IMR-90 (cell line): ENCODE data around the gene FAM161A. TPM values are rescaled to one million over a fixed set of nuclear protein-coding genes. Genes with fewer than 3 reads are reported as not detected.

Source experiments
- ATAC-seq: fragments of 200-7000 bp; cut with Tn5 transposase; 2 replicates; pipeline ENCODE4 v1.9.1; 2020; ENCODE audit warnings: low read depth, mild to moderate bottlenecking, moderate library complexity
- BruUV-seq: library from RNA; stranded (reverse); fragments of 400-500 nt; replicated peaks from 2 replicates; lab custom pipeline; 2021; lab: Mats Ljungman, UMichigan
- CTCF ChIA-PET: fragments of 300-600 bp; formaldehyde crosslinking; extraction: SDS; loops from one replicate; lab custom pipeline; 2021; ENCODE audit warnings: antibody characterized with exemption; lab: Yijun Ruan, JAX
- POLR2A ChIA-PET: fragments of 300-600 bp; sonication (Branson Sonifier 250); formaldehyde crosslinking; loops from one replicate; lab custom pipeline; 2022; ENCODE audit warnings: antibody characterized with exemption; ENCODE audit not compliant: unreplicated experiment; lab: Charles Lee
- DNase-seq: peaks from one replicate; pipeline ENCODE4 v3.0.0; 2013
- H2AFZ ChIP-seq: replicated peaks from 2 replicates; pipeline ENCODE3; 2013; ENCODE audit warnings: low read length, mild to moderate bottlenecking; ENCODE audit not compliant: poor library complexity
- H2AK5ac ChIP-seq: 2 replicates; pipeline ENCODE4 v1.6.1; 2013; ENCODE audit warnings: low read depth, low read length, inconsistent platforms
- H2AK9ac ChIP-seq: replicated peaks from 2 replicates; pipeline ENCODE3; 2013; ENCODE audit warnings: mild to moderate bottlenecking, low read depth, low read length, moderate library complexity; ENCODE audit not compliant: poor library complexity
- H2BK120ac ChIP-seq: 2 replicates; pipeline ENCODE4 v1.6.1; 2013; ENCODE audit warnings: low read depth, low read length, inconsistent platforms
- H2BK15ac ChIP-seq: 3 replicates; pipeline ENCODE4 v1.6.1; 2013; ENCODE audit warnings: low read depth, low read length, inconsistent platforms
- H2BK20ac ChIP-seq: 2 replicates; pipeline ENCODE4 v1.6.1; 2013; ENCODE audit warnings: low read depth, mild to moderate bottlenecking, inconsistent platforms, low read length, moderate library complexity
- H2BK5ac ChIP-seq: 2 replicates; pipeline ENCODE4 v1.6.1; 2013; ENCODE audit warnings: mild to moderate bottlenecking, low read depth, low read length, inconsistent platforms; ENCODE audit not compliant: poor library complexity, severe bottlenecking
- H3K14ac ChIP-seq: replicated peaks from 2 replicates; pipeline ENCODE4 v1.6.1; 2013; ENCODE audit warnings: low read depth, low read length, inconsistent platforms
- H3K18ac ChIP-seq: 2 replicates; pipeline ENCODE4 v1.6.1; 2013; ENCODE audit warnings: low read depth, low read length, control low read depth
- H3K23ac ChIP-seq: 2 replicates; pipeline ENCODE4 v1.6.1; 2013; ENCODE audit warnings: low read depth, low read length, inconsistent platforms
- H3K27ac ChIP-seq: 2 replicates; pipeline ENCODE4 v1.5.1; 2013; ENCODE audit warnings: mild to moderate bottlenecking, control low read depth, low read length; ENCODE audit not compliant: insufficient read depth
- H3K27me3 ChIP-seq: 2 replicates; pipeline ENCODE4 v1.6.1; 2013; ENCODE audit warnings: low read length; ENCODE audit not compliant: control insufficient read depth, insufficient read depth
- H3K36me3 ChIP-seq: 2 replicates; pipeline ENCODE4 v1.6.1; 2013; ENCODE audit warnings: low read length, mixed read lengths; ENCODE audit not compliant: control insufficient read depth, insufficient read depth
- H3K4ac ChIP-seq: 2 replicates; pipeline ENCODE4 v1.6.1; 2013; ENCODE audit warnings: low read depth, low read length, inconsistent platforms
- H3K4me1 ChIP-seq: 2 replicates; pipeline ENCODE4 v1.6.1; 2013; ENCODE audit warnings: low read length, mixed read lengths; ENCODE audit not compliant: control insufficient read depth, insufficient read depth
- H3K4me2 ChIP-seq: 2 replicates; pipeline ENCODE4 v1.6.1; 2013; ENCODE audit warnings: low read depth, mild to moderate bottlenecking, control low read depth, low read length, moderate library complexity
- H3K4me3 ChIP-seq: 2 replicates; pipeline ENCODE4 v1.5.1; 2013; ENCODE audit warnings: low read depth, mild to moderate bottlenecking, control low read depth, low read length, moderate library complexity; ENCODE audit not compliant: insufficient read depth
- H3K56ac ChIP-seq: 2 replicates; pipeline ENCODE4 v1.6.1; 2013; ENCODE audit warnings: low read length, inconsistent platforms; ENCODE audit not compliant: insufficient read depth; ENCODE audit errors: extremely low read depth
- H3K79me1 ChIP-seq, 2 experiments: 2 replicates each; pipeline ENCODE4 v1.6.1; 2013; ENCODE audit warnings: low read length in 2 of 2, inconsistent platforms in 1 of 2, low read depth in 1 of 2
- H3K9ac ChIP-seq: 2 replicates; pipeline ENCODE4 v1.6.1; 2013; ENCODE audit warnings: low read depth, low read length, control low read depth
- H3K9me1 ChIP-seq: 2 replicates; pipeline ENCODE4 v1.6.1; 2013; ENCODE audit warnings: low read length, inconsistent platforms; ENCODE audit not compliant: insufficient read depth
- H3K9me3 ChIP-seq: 2 replicates; pipeline ENCODE4 v1.6.1; 2013; ENCODE audit warnings: low read length; ENCODE audit not compliant: control insufficient read depth, insufficient read depth
- H4K20me1 ChIP-seq: 2 replicates; pipeline ENCODE4 v1.6.1; 2013; ENCODE audit warnings: low read length, inconsistent platforms; ENCODE audit not compliant: insufficient read depth
- H4K5ac ChIP-seq: 2 replicates; pipeline ENCODE4 v1.6.1; 2013; ENCODE audit warnings: mild to moderate bottlenecking, low read depth, low read length, control low read depth
- H4K8ac ChIP-seq, 2 experiments: 2 replicates each; pipeline ENCODE4 v1.6.1; 2013; ENCODE audit warnings: low read depth in 2 of 2, low read length in 2 of 2, control low read depth in 1 of 2, inconsistent platforms in 1 of 2
- H4K91ac ChIP-seq: 2 replicates; pipeline ENCODE4 v1.6.1; 2013; ENCODE audit warnings: low read depth, low read length, inconsistent platforms; ENCODE audit not compliant: insufficient read depth
- FOS ChIP-seq: fragments of 150-350 bp; IDR thresholded peaks from 2 replicates; pipeline ENCODE4 v1.6.1; 2016; ENCODE audit warnings: low read depth, low read length
- MAFK ChIP-seq: IDR thresholded peaks from 2 replicates; pipeline ENCODE4 v1.6.1; 2012; ENCODE audit warnings: low read depth, low read length, improper control_type of control experiment
- MAZ ChIP-seq: IDR thresholded peaks from 2 replicates; pipeline ENCODE4 v1.6.1; 2012; ENCODE audit warnings: low read depth, mild to moderate bottlenecking, low read length, improper control_type of control experiment, moderate library complexity, borderline replicate concordance
- RCOR1 ChIP-seq: IDR thresholded peaks from 2 replicates; pipeline ENCODE4 v1.6.1; 2012; ENCODE audit warnings: mild to moderate bottlenecking, low read length, improper control_type of control experiment; ENCODE audit not compliant: insufficient replicate concordance
- RFX5 ChIP-seq: IDR thresholded peaks from 2 replicates; pipeline ENCODE4 v1.8.0; 2012; ENCODE audit warnings: low read depth, mild to moderate bottlenecking, low read length, moderate library complexity
- SMC3 ChIP-seq: fragments of 150-350 bp; IDR thresholded peaks from 2 replicates; pipeline ENCODE4 v1.6.1; 2016; ENCODE audit warnings: low read depth, mild to moderate bottlenecking, antibody characterized with exemption, low read length, moderate library complexity
- WGBS, 2 experiments: methylation state at CpG; one replicate each; pipeline versions ENCODE4 v1.1.5 to v1.1.7; 2013; ENCODE audit warnings: missing lambda C conversion rate in 2 of 2; ENCODE audit not compliant: insufficient read length in 1 of 2; ENCODE audit errors: extremely low coverage in 2 of 2; 5-methylcytosine and 5-hydroxymethylcytosine counted together
- dilution Hi-C: fragments of 300-500 bp; cut with HindIII; formaldehyde crosslinking; loops from one replicate; pipeline ENCODE4 v1.14.3; 2018; ENCODE audit warnings: low sequenced_read_pairs; ENCODE audit not compliant: unreplicated experiment
- in situ Hi-C: fragments of 300-500 bp; cut with MboI; formaldehyde crosslinking; loops from 3 replicates; pipeline ENCODE4 v1.14.3; 2019; ENCODE audit warnings: low sequenced_read_pairs, inconsistent platforms, mixed read lengths
- intact Hi-C: fragments of 100-400 bp; cut with micrococcal nuclease; formaldehyde crosslinking; loops from 2 replicates; pipeline ENCODE4 v1.10.0; 2022
- polyA plus RNA-seq, 3 experiments: library from polyadenylated mRNA; depleted of rRNA; stranded (reverse); fragments of >200 nt; gene quantifications; 2 replicates each; pipeline ENCODE4 v1.2.3, GENCODE V29; 2012; ENCODE audit warnings: low replicate concordance in 1 of 3
- total RNA-seq: library from RNA; depleted of rRNA; stranded (reverse); fragments of >200 nt; gene quantifications from 2 replicates; pipeline ENCODE4 v1.2.3, GENCODE V29; 2012

Gene FAM161A
- total and polyA plus RNA-seq, 2 of the 4 experiments (the other 2 are of a cell fraction), result 0.80 to 1.3 TPM

- Histone ChIP-seq H2BK5ac (no peak overlapping the region), H2AK9ac (no peak overlapping the region), H4K8ac (no peak overlapping the region), H3K56ac (no peak overlapping the region), H2AFZ (no peak overlapping the region), H3K9ac (no peak overlapping the region), H2BK15ac (no peak overlapping the region), H3K14ac (no peak overlapping the region), H3K79me1 (no peaks in the 10 kb centered on the region), H3K9me1 (no peaks in the 10 kb centered on the region), H3K18ac (no peak overlapping the region), H3K4me3 (no peak overlapping the region), H2BK120ac (no peak overlapping the region), H2BK20ac (no peak overlapping the region), H2AK5ac (no peak overlapping the region), H3K4ac (no peak overlapping the region), H3K4me1 (peaks cover 3% of the 10 kb centered on the region), H3K27ac (no peak overlapping the region), H3K9me3 (no peaks in the 10 kb centered on the region), H3K27me3 (peaks cover 4% of the 10 kb centered on the region), H3K4me2 (no peak overlapping the region), H4K5ac (no peak overlapping the region), H3K36me3 (no peaks in the 10 kb centered on the region), H3K23ac (no peak overlapping the region), H4K91ac (no peak overlapping the region), H4K20me1 (no peaks in the 10 kb centered on the region)
- whole genome bisulfite sequencing, 2 experiments, result no CpG with 5 or more reads among the region's 4 CpGs
- no peak for TF ChIP-seq SMC3
- TF ChIP-seq RFX5, result no peak
- TF ChIP-seq RCOR1, result no peak
- TF ChIP-seq MAFK, result no peak
- TF ChIP-seq FOS, result no peak
- TF ChIP-seq MAZ, result no peak
- ATAC-seq (no peak), DNase-seq (no peak)
- ChIA-PET CTCF (interaction anchor here (0.6 to 0.7 kb wide), 2 partner anchors 507 to 647 kb away, joined by 3 to 7 read pairs; no protein-coding TSS in a partner anchor), POLR2A (no interaction called here)
- BruUV-seq, result no TSS peak
- dilution Hi-C loops (no loop called here), in situ Hi-C loops (no loop called here), intact Hi-C loops (loop anchor here (2.0 kb wide), 1 partner anchor 658 kb away; no protein-coding TSS in a partner anchor)
These were observed 61.4 kb downstream of the FAM161A start for GRCh38 chr2:61792355-61792890.
